Loucy (cell line): Measurements from ENCODE around the gene C1orf105.

Experiments
- EZH2phosphoT487 ChIP-seq: fragments of 200-600 bp; IDR thresholded peaks from 2 replicates; pipeline ENCODE4 v1.6.1; 2018; ENCODE audit warnings: antibody characterized with exemption, mild to moderate bottlenecking, moderate library complexity, borderline replicate concordance
- TF ChIP-seq, protein P1 (sequence below): fragments of 200-600 bp; sonication (generic); conservative IDR thresholded peaks from 2 replicates; pipeline ENCODE4 v1.5.1; 2014; ENCODE audit warnings: mild to moderate bottlenecking, antibody characterized with exemption, low read length

DNA sequence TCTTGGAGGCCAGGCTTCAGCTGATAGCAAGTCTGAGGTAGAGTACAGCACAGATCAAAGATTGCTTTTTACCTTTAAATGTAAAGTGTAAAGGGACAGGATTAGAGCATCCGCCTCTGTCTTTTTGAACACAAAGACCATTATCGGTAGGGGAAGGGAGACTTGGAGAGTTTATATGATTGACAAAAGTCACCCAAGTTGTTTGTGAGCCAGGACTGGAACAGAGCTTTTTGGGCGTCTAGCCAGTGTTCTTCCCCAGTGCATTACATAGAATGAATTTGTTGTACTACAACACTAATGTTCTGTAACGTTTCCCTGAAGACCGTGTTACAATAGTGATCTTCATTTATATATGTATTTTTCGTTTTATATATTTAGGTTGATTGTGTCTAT lies 32.7 kb downstream of the C1orf105 start:
- TF ChIP-seq, protein P1, sequence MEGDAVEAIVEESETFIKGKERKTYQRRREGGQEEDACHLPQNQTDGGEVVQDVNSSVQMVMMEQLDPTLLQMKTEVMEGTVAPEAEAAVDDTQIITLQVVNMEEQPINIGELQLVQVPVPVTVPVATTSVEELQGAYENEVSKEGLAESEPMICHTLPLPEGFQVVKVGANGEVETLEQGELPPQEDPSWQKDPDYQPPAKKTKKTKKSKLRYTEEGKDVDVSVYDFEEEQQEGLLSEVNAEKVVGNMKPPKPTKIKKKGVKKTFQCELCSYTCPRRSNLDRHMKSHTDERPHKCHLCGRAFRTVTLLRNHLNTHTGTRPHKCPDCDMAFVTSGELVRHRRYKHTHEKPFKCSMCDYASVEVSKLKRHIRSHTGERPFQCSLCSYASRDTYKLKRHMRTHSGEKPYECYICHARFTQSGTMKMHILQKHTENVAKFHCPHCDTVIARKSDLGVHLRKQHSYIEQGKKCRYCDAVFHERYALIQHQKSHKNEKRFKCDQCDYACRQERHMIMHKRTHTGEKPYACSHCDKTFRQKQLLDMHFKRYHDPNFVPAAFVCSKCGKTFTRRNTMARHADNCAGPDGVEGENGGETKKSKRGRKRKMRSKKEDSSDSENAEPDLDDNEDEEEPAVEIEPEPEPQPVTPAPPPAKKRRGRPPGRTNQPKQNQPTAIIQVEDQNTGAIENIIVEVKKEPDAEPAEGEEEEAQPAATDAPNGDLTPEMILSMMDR, result no peak
- no peak for TF ChIP-seq EZH2phosphoT487
